NCI-H69 (cell line): ENCODE data around the gene WDR1.

ENCODE experiments used
- DNase-seq: peaks from one replicate; lab custom pipeline; 2025; lab: John Stamatoyannopoulos, UW

Gene WDR1

GRCh38 chr4:10066670-10067651 lies 49.6 kb downstream of the WDR1 start:
- no peak for DNase-seq

GRCh38 chr4:10066206-10066605 lies 50.4 kb downstream of the WDR1 start:
- DNase-seq, result no peak

GRCh38 chr4:10063544-10064300 lies 52.9 kb downstream of the WDR1 start:
- DNase-seq, result peak; percentile 74

GRCh38 chr4:10061650-10062415 lies 54.8 kb downstream of the WDR1 start:
- no peak for DNase-seq

GRCh38 chr4:10058371-10058770 lies 58.2 kb downstream of the WDR1 start:
- DNase-seq, result no peak

- no peak for DNase-seq
These were observed 59.6 kb downstream of the WDR1 start for GRCh38 chr4:10057023-10057395.

GRCh38 chr4:10056334-10057022 lies 60.1 kb downstream of the WDR1 start:
- DNase-seq, result no peak

- no peak for DNase-seq
These were observed 60.7 kb downstream of the WDR1 start for GRCh38 chr4:10055871-10056270.

GRCh38 chr4:10054571-10055041 lies 62.0 kb downstream of the WDR1 start:
- DNase-seq, result no peak

- DNase-seq, result no peak
These were observed 62.8 kb downstream of the WDR1 start for GRCh38 chr4:10053635-10054453.

- no peak for DNase-seq
These were observed 65.0 kb downstream of the WDR1 start for GRCh38 chr4:10051517-10052135.

- no peak for DNase-seq
These were observed 65.9 kb downstream of the WDR1 start for GRCh38 chr4:10050721-10051120.

- DNase-seq, result peak; percentile 6
These were observed 66.3 kb downstream of the WDR1 start for GRCh38 chr4:10050261-10050661.

- peak; percentile 34 for DNase-seq
These were observed 67.5 kb downstream of the WDR1 start for GRCh38 chr4:10048941-10049697.

GRCh38 chr4:10047967-10048366 lies 68.6 kb downstream of the WDR1 start:
- no peak for DNase-seq

- no peak for DNase-seq
These were observed 70.1 kb downstream of the WDR1 start for GRCh38 chr4:10046471-10046870.

GRCh38 chr4:10045481-10045880 lies 71.1 kb downstream of the WDR1 start:
- no peak for DNase-seq

- DNase-seq, result no peak
These were observed 75.6 kb downstream of the WDR1 start for GRCh38 chr4:10041036-10041435.
